HCT116 (cell line): ENCODE results near the gene CTBP2. TPM values are rescaled to one million over a fixed set of nuclear protein-coding genes. Genes with fewer than 3 reads are reported as not detected.

Experiments used
- ATAC-seq: fragments of 200-7000 bp; cut with Tn5 transposase; 2 replicates; pipeline ENCODE4 v1.9.1; 2020; ENCODE audit warnings: mild to moderate bottlenecking, moderate library complexity
- BruUV-seq: library from RNA; stranded (reverse); fragments of 400-500 nt; replicated peaks from 2 replicates; lab custom pipeline; 2021; lab: Mats Ljungman, UMichigan
- CTCF ChIA-PET: fragments of 300-600 bp; sonication (Branson Sonifier 250); formaldehyde crosslinking; loops from one replicate; lab custom pipeline; 2021; ENCODE audit warnings: antibody characterized with exemption; lab: Charles Lee
- POLR2A ChIA-PET: fragments of 300-600, 350-600 bp; sonication (Branson Sonifier 250); formaldehyde crosslinking; loops from one replicate; lab custom pipeline; 2021; ENCODE audit warnings: antibody characterized with exemption; lab: Charles Lee
- RAD21 ChIA-PET, 2 experiments: fragments of 300-600 bp; sonication (Branson Sonifier 250); formaldehyde crosslinking; loops; one replicate each; lab custom pipeline; 2023; ENCODE audit warnings: low total read pairs in 2 of 2; ENCODE audit not compliant: uncharacterized antibody in 2 of 2, unreplicated experiment in 2 of 2, low non-redundant PET in 1 of 2; lab: Charles Lee
- DNase-seq: peaks from one replicate; pipeline ENCODE4 v3.0.0-alpha.2; 2010; ENCODE audit warnings: low read depth, low spot score
- H2AFZ ChIP-seq: fragments of 200-600 bp; shearing (Covaris generic), sonication (generic); 2 replicates; pipeline ENCODE4 v1.6.1; 2017; ENCODE audit warnings: low read depth, mixed run types, mixed read lengths, antibody characterized with exemption, low read length; ENCODE audit not compliant: poor library complexity, severe bottlenecking
- H3K27ac ChIP-seq: 2 replicates; pipeline ENCODE4 v1.5.1; 2012; ENCODE audit warnings: low read depth, low read length
- H3K27me3 ChIP-seq: fragments of 200-600 bp; sonication (generic); 2 replicates; pipeline ENCODE4 v1.6.1; 2016; ENCODE audit warnings: mixed run types, low read length, mixed read lengths; ENCODE audit not compliant: insufficient read depth
- H3K36me3 ChIP-seq, 2 experiments: fragments of 200-500 bp in 1 of 2; fragments of 200-600 bp in 1 of 2; sonication (Bioruptor generic) in 1 of 2; sonication (generic) in 1 of 2; 2 replicates each; pipeline versions ENCODE4 v1.5.1 to v1.6.1; 2014 to 2016; ENCODE audit warnings: low read length in 2 of 2, inconsistent platforms in 1 of 2, mixed read lengths in 1 of 2, mixed run types in 1 of 2; ENCODE audit not compliant: insufficient read depth in 2 of 2, control insufficient read depth in 1 of 2
- H3K4me1 ChIP-seq, 2 experiments: fragments of 200-600 bp in 1 of 2; sonication (generic) in 1 of 2; 2 replicates each; pipeline versions ENCODE4 v1.5.1 to v1.6.1; 2012 to 2017; ENCODE audit warnings: low read length in 2 of 2, inconsistent platforms in 1 of 2, mild to moderate bottlenecking in 1 of 2, mixed read lengths in 1 of 2, mixed run types in 1 of 2, moderate library complexity in 1 of 2; ENCODE audit not compliant: insufficient read depth in 2 of 2, control insufficient read depth in 1 of 2
- H3K4me2 ChIP-seq: fragments of 200-600 bp; sonication (generic); 2 replicates; pipeline ENCODE4 v1.6.1; 2017; ENCODE audit warnings: mixed run types, low read length, mixed read lengths
- H3K4me3 ChIP-seq, 2 experiments: fragments of 200-600 bp in 1 of 2; sonication (generic) in 1 of 2; replicated peaks in 1 of 2; 2 replicates each; pipeline ENCODE4 v1.5.1; 2011 to 2016; ENCODE audit warnings: low read length in 2 of 2, control low read depth in 1 of 2, low read depth in 1 of 2, mild to moderate bottlenecking in 1 of 2, mixed read lengths in 1 of 2, mixed run types in 1 of 2
- H3K79me2 ChIP-seq: fragments of 200-600 bp; sonication (generic); 2 replicates; pipeline ENCODE4 v1.6.1; 2017; ENCODE audit warnings: mild to moderate bottlenecking, mixed run types, low read length, moderate library complexity, mixed read lengths; ENCODE audit not compliant: insufficient read depth
- H3K9ac ChIP-seq: fragments of 200-600 bp; sonication (generic); 2 replicates; pipeline ENCODE4 v1.6.1; 2016; ENCODE audit warnings: low read length, mixed read lengths
- H3K9me2 ChIP-seq: fragments of 200-600 bp; sonication (generic), shearing (Covaris generic); 2 replicates; pipeline ENCODE4 v1.6.1; 2017; ENCODE audit warnings: mixed run types, mild to moderate bottlenecking, moderate library complexity; ENCODE audit not compliant: insufficient read depth
- H3K9me3 ChIP-seq, 2 experiments: fragments of 200-500 bp in 1 of 2; fragments of 200-600 bp in 1 of 2; sonication (Bioruptor generic) in 1 of 2; sonication (generic) in 1 of 2; 2 replicates each; pipeline ENCODE4 v1.6.1; 2014 to 2017; ENCODE audit warnings: low read length in 2 of 2, mixed read lengths in 2 of 2, inconsistent platforms in 1 of 2, low read depth in 1 of 2, mild to moderate bottlenecking in 1 of 2, mixed run types in 1 of 2, moderate library complexity in 1 of 2; ENCODE audit not compliant: control insufficient read depth in 1 of 2, insufficient read depth in 1 of 2
- H4K20me1 ChIP-seq: fragments of 200-600 bp; sonication (generic), shearing (Covaris generic); 2 replicates; pipeline ENCODE4 v1.6.1; 2017; ENCODE audit warnings: mixed run types, mild to moderate bottlenecking, moderate library complexity; ENCODE audit not compliant: insufficient read depth
- ATF3 ChIP-seq: IDR thresholded peaks from 2 replicates; pipeline ENCODE4 v1.6.1; 2012
- CBX3 ChIP-seq: IDR thresholded peaks from 2 replicates; pipeline ENCODE4 v1.6.1; 2012; ENCODE audit warnings: low read depth
- CEBPB ChIP-seq: IDR thresholded peaks from 2 replicates; pipeline ENCODE4 v1.6.1; 2012; ENCODE audit warnings: low read depth
- EGR1 ChIP-seq: IDR thresholded peaks from 2 replicates; pipeline ENCODE4 v1.6.1; 2012; ENCODE audit warnings: low read depth
- ELF1 ChIP-seq: IDR thresholded peaks from 2 replicates; pipeline ENCODE4 v1.6.1; 2012; ENCODE audit warnings: low read depth, borderline replicate concordance
- EZH2phosphoT487 ChIP-seq: fragments of 200-600 bp; IDR thresholded peaks from 2 replicates; pipeline ENCODE4 v1.6.1; 2018; ENCODE audit warnings: antibody characterized with exemption, borderline replicate concordance
- FOSL1 ChIP-seq: IDR thresholded peaks from 2 replicates; pipeline ENCODE4 v1.6.1; 2012; ENCODE audit warnings: low read depth
- POLR2A ChIP-seq: IDR thresholded peaks from 2 replicates; pipeline ENCODE4 v1.7.0; 2011; ENCODE audit warnings: borderline replicate concordance; ENCODE audit not compliant: insufficient read depth, insufficient read length; ENCODE audit errors: extremely low read depth
- REST ChIP-seq: IDR thresholded peaks from 2 replicates; pipeline ENCODE4 v1.6.1; 2012; ENCODE audit warnings: low read depth
- SRF ChIP-seq: IDR thresholded peaks from 2 replicates; pipeline ENCODE4 v1.6.1; 2012; ENCODE audit warnings: low read depth
- TCF7L2 ChIP-seq: IDR thresholded peaks from 2 replicates; pipeline ENCODE4 v1.7.0; 2011; ENCODE audit warnings: borderline replicate concordance, inconsistent platforms; ENCODE audit not compliant: insufficient read depth, insufficient read length; ENCODE audit errors: extremely low read depth
- ZFX ChIP-seq: fragments of 450-650 bp; IDR thresholded peaks from 2 replicates; pipeline ENCODE4 v1.6.1; 2017
- intact Hi-C: fragments of 100-400 bp; cut with micrococcal nuclease; formaldehyde crosslinking; loops from 2 replicates; pipeline ENCODE4 v1.10.0; 2022
- total RNA-seq: library from RNA; stranded (reverse); gene quantifications from one replicate; pipeline ENCODE4 v1.2.1, GENCODE V29; 2021; ENCODE audit not compliant: unreplicated experiment
- TF ChIP-seq, protein P1 (sequence below): IDR thresholded peaks from 2 replicates; pipeline ENCODE4 v1.6.1; 2011; ENCODE audit warnings: mild to moderate bottlenecking, low read length, moderate library complexity; ENCODE audit not compliant: insufficient replicate concordance; ENCODE audit errors: extremely low read depth
- TF ChIP-seq, protein P2 (sequence below), 3 experiments: fragments of 200-600 bp in 1 of 3; sonication (generic) in 1 of 3; IDR thresholded peaks in 2 of 3; conservative IDR thresholded peaks in 1 of 3; 2 replicates each; pipeline ENCODE4 v1.5.1; 2012 to 2017; ENCODE audit warnings: low read depth in 2 of 3, low read length in 2 of 3, antibody characterized with exemption in 1 of 3, borderline replicate concordance in 1 of 3, control low read depth in 1 of 3, mild to moderate bottlenecking in 1 of 3, mixed read lengths in 1 of 3, mixed run types in 1 of 3, moderate library complexity in 1 of 3; ENCODE audit not compliant: insufficient read depth in 1 of 3

CTBP2 gene
- total RNA-seq, 1 experiment from 2014 or later: 144 TPM

DNA sequence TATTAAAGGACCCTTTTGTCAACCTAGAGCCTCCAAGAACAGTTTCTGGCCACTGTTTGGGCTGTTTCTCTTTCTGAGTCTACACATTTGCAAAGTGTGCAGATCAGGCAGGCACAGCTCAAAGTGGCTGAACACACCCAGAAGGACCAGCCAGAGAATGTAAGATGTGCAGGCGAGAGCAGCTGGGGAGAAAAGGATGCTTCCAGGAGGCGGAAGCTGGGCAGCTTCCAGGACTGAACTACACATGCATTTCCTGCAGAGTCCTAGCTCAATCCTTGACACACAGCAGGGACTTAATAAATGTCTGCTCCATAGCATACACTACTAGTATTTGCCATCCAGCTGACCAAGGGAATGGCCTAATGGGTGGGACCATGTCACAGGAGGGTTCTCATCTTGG lies 70.9 kb downstream of the CTBP2 start:
- no peak overlapping the region for H3K27ac ChIP-seq
- H3K4me3 ChIP-seq: no peak overlapping the region
- no peaks in the 10 kb centered on the region for H3K9me3 ChIP-seq
- no peak for DNase-seq
- peaks cover 7% of the 10 kb centered on the region; the same call in 1 of the 2 replicates for H4K20me1 ChIP-seq
- H2AFZ ChIP-seq: no peak overlapping the region
- intact Hi-C loops: loop anchor here (5.0 kb wide), 1 partner anchor 58 kb away; no protein-coding TSS in a partner anchor
- no peak for ATAC-seq
- POLR2A ChIA-PET: interaction anchor here (0.6 kb wide), 1 partner anchor 200 kb away, joined by 3 read pairs; no protein-coding TSS in a partner anchor
- no peaks in the 10 kb centered on the region; a peak in 1 of 4 replicates for H3K36me3 ChIP-seq
- H3K79me2 ChIP-seq: peaks cover 99% of the 10 kb centered on the region
- H3K9ac ChIP-seq: no peak overlapping the region
- H3K27me3 ChIP-seq: no peaks in the 10 kb centered on the region
- CTCF ChIA-PET: no interaction called here
- RAD21 ChIA-PET: no interaction called here
- H3K4me2 ChIP-seq: no peak overlapping the region
- H3K4me1 ChIP-seq: peaks cover 34 to 67% of the 10 kb centered on the region in 2 experiments
- TF ChIP-seq FOSL1 (no peak), POLR2A (no peak), SRF (no peak), EZH2phosphoT487 (no peak), ZFX (no peak), TCF7L2 (no peak), ELF1 (no peak), CEBPB (no peak), ATF3 (no peak), EGR1 (no peak), REST (no peak), CBX3 (no peak)
- TF ChIP-seq, protein P1, sequence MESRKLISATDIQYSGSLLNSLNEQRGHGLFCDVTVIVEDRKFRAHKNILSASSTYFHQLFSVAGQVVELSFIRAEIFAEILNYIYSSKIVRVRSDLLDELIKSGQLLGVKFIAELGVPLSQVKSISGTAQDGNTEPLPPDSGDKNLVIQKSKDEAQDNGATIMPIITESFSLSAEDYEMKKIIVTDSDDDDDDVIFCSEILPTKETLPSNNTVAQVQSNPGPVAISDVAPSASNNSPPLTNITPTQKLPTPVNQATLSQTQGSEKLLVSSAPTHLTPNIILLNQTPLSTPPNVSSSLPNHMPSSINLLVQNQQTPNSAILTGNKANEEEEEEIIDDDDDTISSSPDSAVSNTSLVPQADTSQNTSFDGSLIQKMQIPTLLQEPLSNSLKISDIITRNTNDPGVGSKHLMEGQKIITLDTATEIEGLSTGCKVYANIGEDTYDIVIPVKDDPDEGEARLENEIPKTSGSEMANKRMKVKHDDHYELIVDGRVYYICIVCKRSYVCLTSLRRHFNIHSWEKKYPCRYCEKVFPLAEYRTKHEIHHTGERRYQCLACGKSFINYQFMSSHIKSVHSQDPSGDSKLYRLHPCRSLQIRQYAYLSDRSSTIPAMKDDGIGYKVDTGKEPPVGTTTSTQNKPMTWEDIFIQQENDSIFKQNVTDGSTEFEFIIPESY: no peak
- TF ChIP-seq, protein P2, sequence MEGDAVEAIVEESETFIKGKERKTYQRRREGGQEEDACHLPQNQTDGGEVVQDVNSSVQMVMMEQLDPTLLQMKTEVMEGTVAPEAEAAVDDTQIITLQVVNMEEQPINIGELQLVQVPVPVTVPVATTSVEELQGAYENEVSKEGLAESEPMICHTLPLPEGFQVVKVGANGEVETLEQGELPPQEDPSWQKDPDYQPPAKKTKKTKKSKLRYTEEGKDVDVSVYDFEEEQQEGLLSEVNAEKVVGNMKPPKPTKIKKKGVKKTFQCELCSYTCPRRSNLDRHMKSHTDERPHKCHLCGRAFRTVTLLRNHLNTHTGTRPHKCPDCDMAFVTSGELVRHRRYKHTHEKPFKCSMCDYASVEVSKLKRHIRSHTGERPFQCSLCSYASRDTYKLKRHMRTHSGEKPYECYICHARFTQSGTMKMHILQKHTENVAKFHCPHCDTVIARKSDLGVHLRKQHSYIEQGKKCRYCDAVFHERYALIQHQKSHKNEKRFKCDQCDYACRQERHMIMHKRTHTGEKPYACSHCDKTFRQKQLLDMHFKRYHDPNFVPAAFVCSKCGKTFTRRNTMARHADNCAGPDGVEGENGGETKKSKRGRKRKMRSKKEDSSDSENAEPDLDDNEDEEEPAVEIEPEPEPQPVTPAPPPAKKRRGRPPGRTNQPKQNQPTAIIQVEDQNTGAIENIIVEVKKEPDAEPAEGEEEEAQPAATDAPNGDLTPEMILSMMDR (IDR thresholded peaks at IDR 0.05 in 2 of 3, conservative IDR thresholded peaks at IDR 0.05 in 1 of 3; ENCODE audit: borderline replicate concordance in 1 of 3, insufficient read depth in 1 of 3, low read depth in 2 of 3, low read length in 2 of 3): no peak
- no peaks in the 10 kb centered on the region for H3K9me2 ChIP-seq
- no TSS peak for BruUV-seq
